ENCODE results near the gene SIX5.
A peak's percentile ranks its signal among the peaks of the same experiment; 100 is the strongest.

Gene SIX5

DNA sequence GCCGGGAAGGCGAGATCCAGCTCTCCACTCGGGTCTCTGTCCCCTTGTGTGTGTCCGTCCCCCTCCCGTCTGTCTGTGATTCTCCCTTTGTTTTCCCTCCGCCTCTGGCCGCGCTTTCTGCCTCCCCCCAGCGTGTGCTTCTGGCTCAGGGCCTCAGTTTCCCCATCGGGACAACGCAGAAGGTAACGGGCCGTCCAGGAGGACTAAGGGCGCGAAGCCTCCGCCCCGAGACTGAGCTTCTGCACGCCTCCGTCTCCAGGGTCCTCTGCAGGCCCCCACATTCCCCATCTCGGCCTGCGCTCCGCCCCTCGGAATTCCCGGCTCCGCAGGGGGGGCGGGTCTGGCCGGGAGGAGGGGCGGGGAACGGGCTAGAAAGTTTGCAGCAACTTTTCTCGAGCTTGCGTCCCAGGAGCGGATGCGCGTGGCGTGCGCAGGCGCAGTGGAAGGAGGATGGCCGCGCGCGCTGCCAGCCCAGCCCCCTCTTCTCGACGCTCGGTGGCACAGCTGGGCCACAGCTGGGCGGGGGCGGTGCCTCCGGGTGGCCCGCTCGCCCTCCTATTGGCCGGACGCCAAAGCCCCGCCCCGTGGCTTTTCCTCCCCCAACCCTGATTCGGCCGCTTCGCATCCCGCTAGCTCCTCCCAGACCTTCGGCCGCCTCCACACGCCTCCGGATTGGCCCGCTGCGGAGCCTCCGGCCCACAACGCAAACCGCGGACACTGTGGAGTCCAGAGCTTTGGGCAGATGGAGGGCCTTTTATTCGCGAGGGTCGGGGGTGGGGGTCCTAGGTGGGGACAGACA is at the start of gene SIX5:
Gene SIX5, minus strand, starts transcription at position 269 of the 799 bp plus-strand sequence. CDS start 408 bp downstream, outside the sequence.
- TF ChIP-seq, protein P1, sequence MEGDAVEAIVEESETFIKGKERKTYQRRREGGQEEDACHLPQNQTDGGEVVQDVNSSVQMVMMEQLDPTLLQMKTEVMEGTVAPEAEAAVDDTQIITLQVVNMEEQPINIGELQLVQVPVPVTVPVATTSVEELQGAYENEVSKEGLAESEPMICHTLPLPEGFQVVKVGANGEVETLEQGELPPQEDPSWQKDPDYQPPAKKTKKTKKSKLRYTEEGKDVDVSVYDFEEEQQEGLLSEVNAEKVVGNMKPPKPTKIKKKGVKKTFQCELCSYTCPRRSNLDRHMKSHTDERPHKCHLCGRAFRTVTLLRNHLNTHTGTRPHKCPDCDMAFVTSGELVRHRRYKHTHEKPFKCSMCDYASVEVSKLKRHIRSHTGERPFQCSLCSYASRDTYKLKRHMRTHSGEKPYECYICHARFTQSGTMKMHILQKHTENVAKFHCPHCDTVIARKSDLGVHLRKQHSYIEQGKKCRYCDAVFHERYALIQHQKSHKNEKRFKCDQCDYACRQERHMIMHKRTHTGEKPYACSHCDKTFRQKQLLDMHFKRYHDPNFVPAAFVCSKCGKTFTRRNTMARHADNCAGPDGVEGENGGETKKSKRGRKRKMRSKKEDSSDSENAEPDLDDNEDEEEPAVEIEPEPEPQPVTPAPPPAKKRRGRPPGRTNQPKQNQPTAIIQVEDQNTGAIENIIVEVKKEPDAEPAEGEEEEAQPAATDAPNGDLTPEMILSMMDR (IDR thresholded peaks at IDR 0.05; ENCODE audit: extremely low read depth, missing control alignments), result no peak
- DNase-seq (ENCODE audit: low spot score), result peak; percentile 100

DNA sequence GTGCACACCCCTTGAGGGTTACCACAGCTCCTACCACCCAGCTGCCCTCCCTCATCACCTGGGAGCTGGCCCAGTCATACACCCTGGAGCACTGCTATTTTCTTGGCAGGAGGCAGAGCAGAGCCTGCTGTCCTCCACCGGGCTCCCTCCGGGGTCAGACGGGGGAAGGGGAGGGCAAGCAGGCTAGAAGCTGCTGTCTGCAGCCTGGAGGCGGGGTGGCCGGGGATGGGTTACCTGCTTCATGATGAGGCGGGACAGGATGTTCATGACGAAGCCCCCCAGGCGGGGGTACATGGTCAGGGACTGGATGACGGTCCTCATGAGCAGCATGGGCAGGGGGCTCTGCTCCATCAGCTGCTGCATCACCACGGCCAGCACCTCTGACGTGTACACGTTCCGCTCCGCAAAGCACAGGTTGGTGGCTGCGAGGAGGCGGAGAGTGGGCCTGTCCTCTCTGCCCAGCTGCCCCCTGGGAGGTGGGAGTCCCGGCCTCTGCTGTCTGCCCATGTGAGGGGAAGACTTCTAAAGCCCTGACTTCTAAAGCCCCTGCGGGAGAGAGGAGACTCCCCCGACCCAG is 48.8 kb upstream of the SIX5 start:
- no peak for DNase-seq (ENCODE audit: low spot score)
- TF ChIP-seq, protein P1 (IDR thresholded peaks at IDR 0.05; ENCODE audit: extremely low read depth, missing control alignments), result no peak

DNA sequence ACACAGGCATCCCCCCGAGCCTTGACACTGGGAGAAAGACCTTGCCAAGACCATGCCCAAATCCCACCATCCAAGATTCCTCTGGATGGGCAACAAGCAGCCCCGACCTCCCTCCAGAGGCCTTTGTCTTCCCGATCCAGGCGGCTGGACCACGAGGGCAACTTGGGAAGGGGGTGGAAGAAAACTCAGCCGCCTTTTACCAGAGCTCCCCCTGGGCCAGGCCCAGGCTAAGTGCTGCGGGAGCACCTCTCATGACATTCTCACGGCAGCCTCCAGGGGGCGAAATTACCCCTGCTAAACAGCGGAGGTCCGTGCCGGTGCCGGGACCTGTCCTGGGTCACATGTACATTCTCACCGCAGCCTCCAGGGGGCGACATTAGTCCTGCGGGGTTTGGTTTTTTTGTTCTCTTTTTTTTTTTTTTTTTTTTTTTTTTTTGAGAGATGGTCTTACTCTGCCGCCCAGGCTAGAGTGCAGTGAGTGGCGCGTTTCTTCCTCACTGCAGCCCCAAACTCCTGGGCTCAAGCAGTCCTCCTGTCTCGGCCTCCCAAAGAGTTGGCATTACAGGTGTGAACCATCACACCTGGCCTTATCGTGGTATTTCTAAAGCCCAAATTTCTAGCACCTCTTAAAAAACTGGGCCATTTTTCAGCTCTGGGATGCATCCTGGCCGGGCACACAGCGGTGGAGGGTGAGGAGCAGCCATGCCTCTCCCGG is 48.1 kb upstream of the SIX5 start:
- TF ChIP-seq, protein P1 (IDR thresholded peaks at IDR 0.05; ENCODE audit: extremely low read depth, missing control alignments), result peak; percentile 93

DNA sequence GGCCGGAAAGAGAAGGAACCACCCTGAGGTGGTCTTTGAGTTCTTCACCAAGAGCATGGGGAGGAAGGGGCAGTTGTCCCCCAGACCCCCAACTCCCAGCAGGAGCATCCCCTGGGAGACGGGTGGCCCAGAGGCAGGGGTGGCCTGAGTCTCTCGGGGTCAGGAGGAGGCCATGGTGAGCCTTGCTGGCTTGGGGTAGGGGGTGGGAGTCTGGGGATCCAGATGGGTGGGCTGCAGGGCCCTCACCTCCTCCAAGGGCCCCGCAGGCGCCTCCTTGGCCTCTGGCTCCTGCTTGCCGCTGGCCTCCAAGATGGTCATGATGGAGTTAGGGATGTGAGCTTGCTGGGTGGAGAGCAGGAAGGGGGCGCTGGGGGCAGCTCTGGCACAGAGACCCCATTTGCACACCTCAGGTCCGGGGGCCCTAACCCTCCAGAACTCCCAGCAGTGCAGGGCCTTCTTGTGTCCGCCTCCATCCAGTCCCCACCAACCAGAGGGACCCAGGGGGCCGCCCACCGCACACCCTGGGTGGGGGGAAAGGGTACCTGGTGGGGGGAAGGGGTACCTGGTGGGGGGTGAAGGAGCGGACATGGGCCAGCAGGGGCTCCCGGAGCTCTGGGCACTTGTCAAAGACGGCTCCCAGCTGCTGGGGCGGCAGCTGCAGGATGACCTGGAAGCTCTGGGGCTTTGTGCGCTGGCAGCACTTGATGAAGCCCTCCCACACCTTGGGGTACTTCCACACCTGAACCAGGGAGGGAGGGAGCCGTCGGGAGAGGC is 47.4 kb upstream of the SIX5 start:
- TF ChIP-seq, protein P1 (IDR thresholded peaks at IDR 0.05; ENCODE audit: extremely low read depth, missing control alignments), result no peak
- DNase-seq (ENCODE audit: low spot score), result peak; percentile 42

More for the DNA sequence above, 48.1 kb upstream of the SIX5 start:
- DNase-seq (ENCODE audit: low spot score), result peak; percentile 99

DNA sequence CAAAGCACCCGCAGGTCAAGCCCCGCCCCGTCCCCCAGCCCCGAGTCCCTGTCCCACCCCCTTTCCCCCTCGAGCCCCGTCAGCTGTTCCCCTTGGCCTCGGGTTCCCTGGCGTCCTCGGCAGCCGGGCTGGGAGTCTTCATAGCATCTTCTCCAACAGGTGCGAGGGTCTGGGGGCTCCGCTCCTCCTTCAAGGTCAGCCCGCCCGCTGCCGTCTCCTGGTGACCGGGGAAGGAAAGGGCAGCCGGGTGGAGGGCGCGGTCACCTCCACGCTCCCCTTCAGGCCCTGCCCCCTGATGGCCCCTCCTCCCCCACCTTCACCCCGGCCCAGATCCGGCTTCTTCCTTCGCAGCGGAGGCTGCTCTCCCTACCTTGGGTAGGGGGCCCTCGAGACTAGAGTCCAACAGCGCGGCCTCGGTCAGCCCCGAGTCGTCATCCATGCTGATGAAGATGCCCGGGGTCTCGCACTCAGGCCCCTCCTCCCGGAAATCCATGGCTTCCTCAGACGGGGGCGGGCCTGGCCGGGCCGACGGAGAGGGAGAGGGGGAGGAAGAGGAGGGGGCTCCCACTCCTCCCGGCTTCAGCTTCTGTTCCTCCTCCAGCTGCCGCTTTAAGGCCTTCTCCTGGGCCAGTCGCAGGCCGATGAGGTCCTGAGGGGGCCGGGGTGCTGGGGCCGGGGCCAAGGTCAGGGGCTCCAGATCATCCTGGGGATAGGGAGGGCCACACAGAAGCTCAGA is 46.6 kb upstream of the SIX5 start:
- TF ChIP-seq, protein P1 (IDR thresholded peaks at IDR 0.05; ENCODE audit: extremely low read depth, missing control alignments), result no peak
- DNase-seq (ENCODE audit: low spot score), result no peak

DNA sequence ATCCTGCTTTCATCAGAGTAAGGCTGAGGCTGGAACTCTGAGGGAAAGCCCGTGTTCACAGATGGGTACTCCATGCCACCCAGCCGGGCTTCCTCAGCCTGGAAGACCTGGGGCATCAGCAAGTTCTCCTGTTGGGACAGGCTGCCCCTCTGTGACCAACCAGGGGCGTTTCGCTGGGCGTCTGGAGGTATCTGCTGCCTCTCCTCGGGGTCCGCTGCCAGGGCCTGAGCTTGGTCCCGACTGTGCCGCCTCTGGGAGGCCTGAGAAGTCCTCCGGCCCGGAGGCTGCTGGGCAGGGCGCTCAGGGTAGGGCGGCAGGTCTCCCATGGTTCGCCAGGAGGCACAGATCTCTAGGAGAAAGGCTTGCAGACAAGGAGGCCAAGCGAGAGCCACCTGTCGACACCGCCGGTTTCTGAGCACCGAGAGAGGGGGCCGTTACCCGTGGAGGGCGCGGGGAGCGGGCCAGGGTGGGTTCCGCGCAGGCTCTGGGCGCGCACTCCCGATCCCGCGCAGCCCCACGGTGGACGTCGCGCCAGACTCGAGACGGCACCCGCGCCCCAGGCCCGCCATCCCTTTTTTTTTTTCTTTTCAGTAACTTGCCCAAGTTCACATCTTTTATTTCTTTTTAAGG is 45.9 kb upstream of the SIX5 start, which contains the start of gene RSPH6A:
Gene RSPH6A, minus strand, starts transcription at position 458 of the 630 bp plus-strand sequence. Its CDS starts 132 bp downstream, at position 326.
- no peak for DNase-seq (ENCODE audit: low spot score)
- TF ChIP-seq, protein P1 (IDR thresholded peaks at IDR 0.05; ENCODE audit: extremely low read depth, missing control alignments), result no peak

Data from GM20000 (cell line).